IPS-11a (cell line): ENCODE results near the gene APOO.
"Not testable (repeated sequence)": the region's sequence is repeated elsewhere in the genome, so short reads cannot be mapped to it uniquely, and the experiment has no call there.

Source experiments
- H3K4me3 ChIP-seq: one replicate; pipeline ENCODE4 v1.5.1; 2013; ENCODE audit warnings: low read depth, low read length, control low read depth

Gene APOO

DNA sequence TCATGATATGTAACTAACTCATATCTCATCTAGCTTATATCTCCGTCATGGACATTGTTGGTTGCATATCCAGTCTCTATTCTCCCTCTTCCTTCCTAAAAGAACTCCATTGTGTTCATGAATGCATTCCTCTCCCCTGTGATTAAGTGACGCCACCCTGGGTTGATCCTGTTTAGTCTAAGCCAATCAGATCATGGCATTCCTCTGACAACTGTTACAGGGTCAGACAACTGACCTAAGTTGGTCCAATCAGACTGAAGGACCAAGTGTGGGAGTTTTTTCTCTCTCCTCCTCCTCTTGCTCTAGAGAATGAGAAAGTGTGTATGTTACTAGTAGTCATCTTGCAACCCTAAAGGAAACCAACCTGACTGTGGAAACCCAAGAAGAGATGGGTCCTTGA, 3.6 kb downstream of the APOO start:
- no peak overlapping the region for H3K4me3 ChIP-seq

DNA sequence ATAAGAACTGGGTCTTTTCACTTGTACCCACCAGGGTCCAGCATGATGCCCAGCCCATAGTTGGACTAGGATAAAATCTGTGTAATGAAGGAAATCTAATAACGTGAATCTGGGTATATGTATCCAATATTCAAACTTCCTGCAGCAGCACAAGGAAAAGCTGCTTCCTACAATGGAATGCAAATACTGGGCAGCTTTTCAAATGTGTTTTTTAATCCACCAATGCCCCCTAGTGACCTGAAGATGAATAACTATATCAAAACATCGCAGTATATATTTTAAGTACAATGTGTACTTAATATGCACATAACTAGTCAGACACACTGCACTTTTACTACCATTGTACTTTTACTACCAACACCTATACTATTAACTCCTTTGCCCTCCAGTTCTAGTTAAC, 5.3 kb downstream of the APOO start:
- no peak overlapping the region for H3K4me3 ChIP-seq

DNA sequence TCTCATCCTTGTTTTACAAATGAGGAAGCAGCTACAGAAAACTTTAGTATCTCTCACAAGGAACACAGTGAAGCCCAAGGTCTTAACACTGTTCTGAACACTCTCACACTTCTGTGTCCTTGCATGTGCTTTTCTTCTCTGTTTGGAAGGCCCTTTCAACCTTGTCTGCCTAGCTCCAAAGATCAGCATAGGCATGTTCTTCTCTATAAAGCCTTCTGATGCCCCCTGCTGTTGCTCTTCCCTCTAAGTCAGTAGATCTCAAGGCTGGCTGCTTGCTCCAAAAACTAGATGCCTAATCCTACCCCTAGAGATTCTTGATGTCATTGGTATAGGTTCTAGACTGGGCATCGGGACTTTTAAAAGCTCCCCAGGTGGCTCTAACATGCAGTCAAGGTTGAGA, 5.9 kb downstream of the APOO start:
- H3K4me3 ChIP-seq = no peak overlapping the region

DNA sequence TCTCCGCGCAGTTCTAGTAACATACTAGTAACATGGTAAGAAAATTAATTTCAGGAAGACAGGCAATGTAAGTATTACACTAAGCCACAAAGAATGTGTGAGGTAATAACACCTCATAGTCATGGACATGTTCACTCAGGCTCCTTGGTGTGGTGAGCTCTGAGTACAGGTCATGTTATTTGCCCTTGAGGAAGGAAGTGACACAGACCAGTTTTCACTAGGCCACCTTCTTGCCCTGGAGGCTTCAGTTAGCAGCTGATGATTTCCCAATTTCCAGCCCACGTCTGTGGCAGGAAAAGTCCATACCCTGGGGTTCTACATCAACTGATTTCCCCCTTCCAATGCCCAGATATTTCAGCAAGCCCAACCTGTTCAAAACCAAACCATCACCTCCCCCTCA, 6.7 kb downstream of the APOO start:
- no peak overlapping the region for H3K4me3 ChIP-seq

DNA sequence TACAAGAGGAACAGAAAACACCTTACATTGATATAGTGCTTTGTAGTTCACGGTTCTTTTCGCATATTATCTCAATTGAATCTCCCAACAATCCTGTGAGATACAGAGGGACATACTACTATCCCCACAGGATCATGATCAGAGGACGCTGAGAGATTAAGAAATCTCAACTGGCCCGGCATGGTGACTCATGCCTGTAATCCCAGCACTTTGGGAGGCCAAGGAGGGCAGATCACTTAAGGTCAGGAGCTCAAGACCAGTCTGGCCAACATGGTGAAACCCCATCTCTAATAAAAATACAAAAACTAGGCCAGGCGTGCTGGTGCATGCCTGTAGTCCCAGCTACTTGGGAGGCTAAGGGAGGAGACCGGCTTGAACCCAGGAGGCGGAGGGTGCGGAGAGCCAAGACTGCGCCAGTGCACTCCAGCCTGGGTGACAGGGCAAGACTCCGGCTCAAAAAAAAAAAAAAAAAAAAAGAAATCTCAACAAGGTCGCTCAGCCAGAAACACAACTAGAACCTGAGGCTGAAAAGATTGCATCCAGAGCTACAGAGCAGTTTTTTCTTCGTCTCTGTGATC, 7.4 kb downstream of the APOO start:
- H3K4me3 ChIP-seq = no peak overlapping the region

DNA sequence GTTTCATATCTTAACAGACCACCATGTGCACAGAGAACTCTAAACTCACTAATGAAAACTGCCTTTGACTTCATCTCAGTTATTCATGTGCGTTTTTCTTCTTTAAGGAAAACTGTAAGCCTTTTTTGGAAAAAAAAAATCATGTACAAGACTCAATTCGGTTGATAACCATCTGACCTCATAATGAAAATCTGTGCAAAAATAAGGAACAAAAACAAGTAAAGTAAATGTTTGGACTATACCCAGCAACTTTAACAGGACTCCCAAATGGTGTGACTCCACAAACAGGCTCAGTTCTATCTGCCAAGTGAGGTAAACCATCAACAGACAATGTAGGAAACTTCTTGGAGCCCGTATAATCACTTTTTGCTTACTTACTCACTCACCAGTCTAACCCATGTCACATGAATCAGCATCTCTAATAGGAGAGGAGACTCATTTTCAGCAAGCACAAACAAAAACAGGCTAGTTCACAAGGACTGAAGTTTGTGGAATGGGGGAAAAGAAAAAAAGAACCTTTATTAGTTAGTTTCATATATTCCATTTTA, 9.3 kb downstream of the APOO start:
- H3K4me3 ChIP-seq = no peak overlapping the region

DNA sequence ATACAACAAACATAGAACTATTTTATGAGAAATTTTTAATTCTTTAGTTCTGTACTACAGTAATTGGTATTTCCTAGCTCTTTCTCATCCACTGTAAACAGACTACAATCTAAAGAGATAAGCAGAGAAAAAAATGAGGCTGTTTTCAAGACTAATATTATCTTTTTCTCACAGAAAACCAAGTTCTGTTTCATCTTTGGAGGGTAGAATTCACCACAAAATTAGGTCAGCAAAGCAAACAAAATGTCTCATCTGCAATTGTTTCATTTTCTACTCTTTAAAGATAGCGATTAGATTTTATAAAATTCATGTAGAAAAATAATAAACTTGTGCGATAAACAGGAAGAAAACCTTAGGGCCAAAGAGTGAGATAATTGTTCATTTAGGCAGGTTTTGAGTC, 10.8 kb downstream of the APOO start:
- H3K4me3 ChIP-seq = no peak overlapping the region

DNA sequence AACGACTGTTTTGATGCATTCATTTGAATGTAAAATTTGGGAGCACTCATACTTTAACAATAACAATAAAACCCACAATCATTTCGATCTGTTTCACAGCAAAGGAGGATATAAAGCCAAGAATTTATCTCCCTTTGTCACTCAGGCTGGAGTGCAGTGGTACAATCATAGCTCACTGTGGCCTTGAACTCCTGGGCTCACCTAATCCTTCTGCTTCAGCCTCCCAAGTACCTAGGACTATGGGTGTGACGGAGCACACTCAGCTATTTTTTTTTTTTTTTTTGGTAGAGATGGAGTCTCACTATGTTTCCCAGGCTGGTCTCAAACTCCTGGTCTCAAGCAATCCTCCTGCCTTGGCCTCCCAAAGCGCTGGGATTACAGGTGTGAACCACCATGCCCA, 11.2 kb downstream of the APOO start:
- not testable (repeated sequence) for H3K4me3 ChIP-seq

DNA sequence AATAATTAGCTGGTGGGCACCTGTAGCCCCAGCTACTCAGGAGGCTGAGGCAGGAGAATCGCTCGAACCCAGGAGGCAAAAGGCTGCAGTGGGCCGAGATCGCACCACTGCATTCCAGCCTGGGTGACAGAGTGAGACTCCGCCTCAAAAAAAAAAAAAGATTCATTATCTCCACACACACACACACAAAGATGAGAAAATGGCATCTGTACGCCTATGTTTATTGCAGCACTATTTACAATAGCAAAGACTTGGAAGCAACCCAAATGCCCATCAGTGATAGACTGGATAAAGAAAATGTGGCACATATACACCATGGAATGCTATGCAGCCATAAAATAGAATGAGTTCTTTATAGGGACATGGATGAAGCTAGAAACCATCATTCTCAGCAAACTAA, 12.7 kb downstream of the APOO start:
- not testable (repeated sequence) for H3K4me3 ChIP-seq

DNA sequence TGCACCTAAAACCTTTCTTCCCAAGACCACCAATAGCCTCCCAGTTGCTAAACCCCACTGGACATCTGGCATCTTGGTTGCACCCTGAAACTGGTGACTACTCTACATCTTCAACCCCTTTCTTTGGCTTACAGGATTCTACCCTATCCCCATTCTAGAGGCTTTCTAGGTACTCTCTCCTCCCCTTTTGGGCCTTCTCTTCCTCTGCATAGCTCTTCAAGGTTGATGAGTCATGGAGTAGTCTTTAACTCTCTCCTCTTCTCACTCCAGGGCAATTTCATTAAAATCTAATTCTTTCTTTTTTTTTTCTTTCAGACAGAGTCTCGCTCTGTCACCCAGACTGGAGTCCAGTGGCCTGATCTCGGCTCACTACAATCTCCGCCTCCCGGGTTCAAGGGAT, 16.8 kb downstream of the APOO start:
- H3K4me3 ChIP-seq = no peak overlapping the region

DNA sequence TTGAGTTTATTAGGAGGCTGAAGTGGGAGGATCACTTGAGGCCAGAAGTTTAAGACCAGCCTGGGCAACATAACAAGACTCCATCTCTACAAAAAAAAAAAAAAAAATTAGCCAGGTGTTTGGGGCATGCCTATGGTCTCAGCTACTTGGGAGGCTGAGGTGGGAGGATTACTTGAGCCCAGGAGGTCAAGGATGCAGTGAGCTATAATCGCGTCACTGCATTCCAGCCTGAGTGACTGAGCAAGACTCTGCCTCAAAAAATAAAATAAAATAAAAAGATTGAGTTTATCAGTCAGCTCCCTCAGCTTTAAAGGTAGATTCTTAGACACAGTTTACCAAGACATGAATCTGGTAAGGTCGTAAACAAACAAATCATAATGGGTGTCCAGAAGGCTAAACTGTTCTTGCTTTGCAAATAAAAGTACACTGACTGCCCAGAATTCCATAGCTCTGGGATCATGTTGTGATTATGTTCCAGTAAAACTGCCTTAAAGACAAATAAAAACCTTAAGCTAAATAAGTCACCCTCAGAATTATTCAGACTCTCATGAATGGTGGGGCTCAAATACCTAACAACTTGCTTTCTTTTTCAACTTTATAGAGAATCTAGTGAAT, 18.7 kb downstream of the APOO start:
- no peak overlapping the region for H3K4me3 ChIP-seq

DNA sequence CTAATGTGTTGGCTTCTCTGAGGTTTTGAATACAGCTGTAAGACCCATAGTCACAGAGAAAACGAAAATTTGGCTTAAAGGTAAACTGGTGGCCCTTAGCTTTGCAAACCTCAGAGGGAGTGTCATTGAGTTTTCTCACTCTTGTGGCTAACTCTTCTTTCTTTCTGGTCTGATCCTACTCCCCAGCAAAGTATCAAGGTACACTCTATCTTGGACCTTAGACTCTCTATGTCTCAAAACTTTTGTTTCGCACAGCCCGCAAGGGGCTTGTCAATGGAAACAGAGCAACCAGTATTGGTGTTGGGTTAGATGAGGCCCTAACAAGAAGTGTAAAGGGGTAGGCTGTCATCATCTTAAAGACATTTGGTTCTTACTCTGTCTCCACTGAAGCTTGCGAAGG, 19.8 kb downstream of the APOO start:
- no peak overlapping the region for H3K4me3 ChIP-seq

DNA sequence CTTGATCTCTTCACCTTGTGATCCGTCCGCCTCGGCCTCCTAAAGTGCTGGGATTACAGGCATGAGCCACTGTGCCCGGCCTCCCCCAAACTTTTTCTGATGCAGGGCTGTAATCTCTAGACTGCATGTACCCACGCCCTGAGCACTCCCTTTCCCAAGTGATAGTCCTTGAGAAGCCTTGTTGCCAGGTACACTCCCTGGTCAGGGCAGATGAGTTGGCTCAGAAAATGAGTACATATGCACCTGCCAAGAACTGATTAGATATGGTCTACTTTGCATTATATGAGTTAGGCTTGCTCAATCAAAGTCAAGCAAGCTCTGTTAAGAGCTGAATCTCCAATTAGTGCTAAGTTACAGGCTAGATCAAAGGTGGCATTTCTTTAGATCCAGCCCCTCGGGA, 20.3 kb downstream of the APOO start:
- no peak overlapping the region for H3K4me3 ChIP-seq

DNA sequence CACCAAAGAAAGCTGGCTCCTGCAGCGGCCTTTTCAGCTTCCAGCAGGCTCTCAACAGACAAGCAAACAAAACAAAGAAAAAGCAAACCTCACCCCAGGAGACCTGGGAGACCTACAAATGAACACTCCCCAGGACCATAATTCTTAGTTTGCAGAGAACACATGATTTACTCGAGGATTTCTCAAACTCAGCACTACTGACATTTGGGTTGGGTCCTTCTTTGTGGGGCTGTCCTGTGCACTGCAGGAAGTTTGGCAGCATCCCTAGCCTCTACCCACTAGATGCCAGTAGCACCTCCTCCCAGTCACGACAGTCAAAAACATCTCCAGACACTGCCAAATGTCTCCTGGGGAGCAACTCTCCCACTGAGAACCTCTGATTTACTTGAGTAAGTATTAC, 21.9 kb downstream of the APOO start:
- no peak overlapping the region for H3K4me3 ChIP-seq

DNA sequence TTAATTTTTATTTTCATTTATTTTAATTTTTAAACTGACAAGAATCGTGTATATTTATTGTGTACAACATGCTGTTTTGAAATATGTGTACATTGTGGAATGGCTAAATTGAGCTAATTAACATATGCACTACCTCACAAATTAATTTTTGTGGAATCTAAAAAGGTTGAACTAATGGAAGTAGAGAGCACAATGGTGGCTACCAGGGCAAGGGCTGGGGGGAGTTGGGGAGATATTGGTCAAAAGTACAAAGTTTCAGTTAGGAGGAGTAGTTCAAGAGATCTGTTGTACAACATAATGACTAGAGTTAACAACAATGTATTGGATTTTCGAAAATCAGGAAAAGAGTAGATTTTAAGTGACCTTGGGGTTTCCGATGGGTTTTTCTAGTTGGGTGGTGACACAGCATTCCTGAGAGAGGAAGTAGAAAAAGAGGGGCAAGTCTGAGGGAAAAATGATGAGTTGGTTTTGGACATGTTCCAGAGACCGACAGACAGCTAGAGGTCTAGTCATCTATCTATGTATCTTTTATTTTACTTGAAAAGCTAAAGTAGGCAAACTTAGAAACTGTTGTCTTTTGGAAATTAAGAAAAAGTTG, 23.2 kb downstream of the APOO start:
- H3K4me3 ChIP-seq = no peak overlapping the region

DNA sequence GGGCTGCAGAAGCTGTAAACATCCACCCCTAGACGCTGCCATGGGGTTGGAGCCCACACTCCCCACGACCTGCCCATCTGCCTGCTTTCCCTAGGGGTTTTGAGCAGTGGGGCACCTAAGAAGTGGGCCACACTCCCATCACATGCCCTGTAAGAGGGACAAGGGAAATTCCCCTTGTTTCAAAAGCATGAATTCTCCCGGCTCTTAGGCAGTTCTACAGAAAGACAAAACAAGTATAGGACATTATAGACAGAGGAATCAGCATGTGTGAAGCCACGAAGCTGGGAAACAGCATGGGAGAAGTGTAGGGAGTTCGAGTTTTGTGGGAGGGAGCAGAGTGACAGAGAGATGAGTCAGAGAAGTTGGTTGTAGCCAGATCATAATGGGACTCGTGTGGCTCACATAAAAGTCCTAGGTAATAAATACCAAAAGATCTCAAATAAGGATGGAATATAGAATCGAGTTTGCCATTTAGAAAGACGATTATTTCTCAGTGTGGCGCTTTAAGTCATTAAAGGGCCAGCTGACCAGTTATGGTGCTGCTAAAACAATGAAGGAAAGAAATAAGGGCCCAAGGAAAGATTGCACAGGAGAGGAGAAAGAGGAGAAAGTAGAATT, 23.9 kb downstream of the APOO start:
- H3K4me3 ChIP-seq = no peak overlapping the region

DNA sequence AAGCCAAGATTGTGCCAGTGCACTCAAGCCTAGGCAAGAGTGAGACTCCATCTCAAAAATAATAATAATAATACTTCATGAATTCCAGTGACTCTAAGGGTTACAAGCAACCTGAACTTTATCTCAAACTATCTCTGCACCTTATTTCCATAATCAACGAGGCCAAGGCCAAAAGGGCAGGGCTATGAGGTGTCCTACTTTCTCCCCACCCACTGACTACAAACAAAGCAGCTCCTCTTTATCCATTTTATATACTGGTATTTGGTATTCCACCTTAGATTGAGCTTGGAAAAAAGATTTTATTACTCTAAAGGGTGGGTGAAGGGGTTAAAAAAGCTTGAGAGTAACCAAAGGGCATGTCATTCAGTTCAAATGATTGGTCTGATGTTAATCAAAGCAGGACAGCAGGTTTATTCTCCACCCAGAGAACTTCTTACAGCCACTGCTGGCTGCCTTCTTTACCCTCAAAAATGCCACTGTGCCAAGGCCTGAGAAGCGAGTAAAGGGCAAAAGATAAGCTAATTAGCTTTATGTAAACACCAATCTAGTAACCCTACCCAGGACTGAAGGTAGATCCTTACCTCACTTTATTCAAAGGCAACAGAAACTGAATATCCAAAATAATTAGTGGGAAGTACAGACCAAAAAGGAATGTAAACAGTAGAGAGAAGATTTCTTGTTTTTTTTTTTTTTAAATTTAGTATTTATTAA, 28.2 kb downstream of the APOO start:
- H3K4me3 ChIP-seq = no peak overlapping the region

DNA sequence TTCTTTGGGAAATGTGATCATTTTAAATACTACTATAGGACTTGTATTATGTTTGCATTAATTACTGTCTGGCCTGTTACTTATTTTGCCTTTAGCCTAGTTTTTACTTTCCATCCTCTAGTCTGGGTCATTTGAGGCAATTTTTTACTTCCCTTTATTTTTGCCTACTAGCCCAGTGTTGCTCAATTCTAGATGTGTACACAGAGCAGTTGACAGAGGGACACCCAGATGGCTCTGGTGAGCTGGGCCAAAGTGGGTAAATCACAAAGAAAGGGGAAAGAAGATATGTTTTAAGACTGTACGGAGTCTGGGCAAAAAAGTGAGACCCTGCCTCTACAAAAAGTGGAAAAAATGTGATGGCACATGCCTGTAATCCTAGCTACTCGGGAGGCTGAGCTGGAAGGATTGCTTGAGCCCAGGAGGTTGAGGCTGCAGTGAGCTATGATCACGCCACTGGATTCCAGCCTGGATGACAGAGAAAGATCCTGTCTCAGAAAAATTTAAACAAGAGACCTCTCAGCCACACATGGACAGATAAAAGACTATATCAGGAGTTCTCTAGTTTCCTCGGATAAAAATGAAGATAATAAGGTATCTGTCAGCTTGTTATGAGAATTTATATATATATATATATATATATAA, 35.7 kb downstream of the APOO start:
- H3K4me3 ChIP-seq = no peak overlapping the region

DNA sequence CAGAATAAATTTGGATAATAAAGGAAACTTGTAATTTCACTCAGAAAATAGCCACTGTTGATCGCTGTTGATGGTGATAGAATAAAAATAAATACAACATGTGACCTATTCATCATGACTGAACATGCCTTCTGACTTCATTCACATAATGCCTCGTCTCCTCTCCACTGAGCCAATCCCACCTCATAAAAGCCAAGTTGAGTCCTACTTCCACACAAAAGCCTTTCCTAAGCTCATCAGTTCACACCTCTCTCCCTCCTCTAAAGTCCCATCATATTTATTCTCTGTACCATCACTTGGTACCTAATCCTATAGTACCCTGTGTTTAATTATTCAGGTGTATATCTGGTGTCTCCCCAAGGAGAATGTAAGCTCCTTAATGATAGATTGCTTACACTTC, 37.7 kb downstream of the APOO start:
- H3K4me3 ChIP-seq = no peak overlapping the region

DNA sequence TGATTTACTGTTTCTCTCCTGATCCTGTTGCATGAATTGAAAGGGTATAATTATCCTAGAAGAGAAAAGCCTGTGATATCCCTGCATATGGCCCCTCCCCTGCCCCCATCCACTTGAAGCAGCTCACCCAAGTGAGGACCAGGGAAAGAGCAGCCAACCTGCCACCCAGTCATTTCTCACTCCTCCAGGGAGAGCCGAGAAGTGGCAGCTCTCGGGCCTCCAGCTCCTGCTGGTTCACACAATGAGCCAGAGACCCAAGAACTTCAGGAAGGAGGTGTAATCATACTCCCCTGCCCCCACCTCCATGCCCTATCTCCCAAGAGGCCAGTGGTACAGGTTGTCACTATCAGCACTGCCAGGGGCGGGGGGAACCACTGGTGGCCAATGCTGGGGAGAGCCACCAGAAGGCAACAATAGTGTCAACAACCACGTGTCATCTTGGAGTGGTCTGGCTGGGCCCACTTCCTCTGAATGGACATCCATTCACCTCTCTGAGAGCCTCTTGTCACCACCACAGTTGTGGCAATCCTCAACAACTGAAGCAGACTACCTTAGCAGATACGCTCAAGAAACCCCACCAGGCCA, 42.9 kb downstream of the APOO start:
- H3K4me3 ChIP-seq = no peak overlapping the region

DNA sequence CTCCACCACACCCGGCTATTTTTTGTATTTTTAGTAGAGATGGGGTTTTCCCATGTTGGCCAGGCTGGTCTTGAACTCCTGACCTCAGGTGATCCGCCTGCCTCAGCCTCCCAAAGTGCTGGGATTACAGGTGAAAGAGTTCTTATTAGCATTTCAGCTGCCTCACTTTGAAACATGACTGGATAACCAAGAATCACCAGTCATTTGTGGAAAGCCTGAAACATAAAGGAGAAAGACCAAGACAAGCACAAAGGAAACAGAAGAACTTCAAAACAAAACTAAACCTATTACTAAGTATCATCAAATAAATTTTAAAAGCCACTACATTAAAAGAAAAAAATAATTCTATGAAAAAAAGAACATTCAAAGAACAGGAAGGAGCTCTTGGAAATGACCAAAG, 45.8 kb downstream of the APOO start:
- not testable (repeated sequence) for H3K4me3 ChIP-seq
